A673 (cell line): ENCODE data around the gene ZNF134. TPM values are rescaled to one million over a fixed set of nuclear protein-coding genes. Genes with fewer than 3 reads are reported as not detected.
A peak's percentile ranks its signal among the peaks of the same experiment; 100 is the strongest.

Experiments used
- Bru-seq: library from RNA; stranded (reverse); fragments of 400-500 nt; gene quantifications from one replicate; lab custom pipeline; 2021; lab: Mats Ljungman, UMichigan
- BruChase-seq, 2 experiments: library from RNA; stranded (reverse); fragments of 400-500 nt; gene quantifications; one replicate each; lab custom pipeline; 2021; lab: Mats Ljungman, UMichigan
- BruUV-seq: library from RNA; stranded (reverse); fragments of 400-500 nt; replicated peaks from 2 replicates; lab custom pipeline; 2021; lab: Mats Ljungman, UMichigan
- CTCF ChIA-PET: fragments of 300-600 bp; sonication (Branson Sonifier 250); formaldehyde crosslinking; loops from one replicate; lab custom pipeline; 2022; ENCODE audit warnings: antibody characterized with exemption; lab: Charles Lee
- POLR2A ChIA-PET: fragments of 300-600 bp; sonication (Branson Sonifier 250); formaldehyde crosslinking; loops from one replicate; lab custom pipeline; 2022; ENCODE audit warnings: antibody characterized with exemption; ENCODE audit not compliant: low non-redundant PET; lab: Charles Lee
- DNase-seq: peaks from one replicate; pipeline ENCODE4 v3.0.0-alpha.2; 2015; ENCODE audit warnings: low spot score
- H3K27ac ChIP-seq: fragments of 200-600 bp; sonication (generic); 2 replicates; pipeline ENCODE4 v1.5.1; 2016; ENCODE audit warnings: mixed run types, low read depth, mild to moderate bottlenecking, mixed read lengths, antibody characterized with exemption, low read length; ENCODE audit not compliant: poor library complexity, severe bottlenecking
- H3K27me3 ChIP-seq: fragments of 200-600 bp; sonication (generic); replicated peaks from 2 replicates; pipeline ENCODE4 v1.6.1; 2017; ENCODE audit warnings: mixed run types, low read depth, mild to moderate bottlenecking, mixed read lengths, antibody characterized with exemption, low read length; ENCODE audit not compliant: insufficient read depth, poor library complexity
- H3K36me3 ChIP-seq: fragments of 200-600 bp; sonication (generic); 2 replicates; pipeline ENCODE4 v1.6.1; 2016; ENCODE audit warnings: mixed run types, mild to moderate bottlenecking, mixed read lengths, antibody characterized with exemption, low read length; ENCODE audit not compliant: insufficient read depth, poor library complexity, severe bottlenecking
- H3K4me1 ChIP-seq: fragments of 200-600 bp; sonication (generic); 2 replicates; pipeline ENCODE4 v1.6.1; 2017; ENCODE audit warnings: mixed run types, mild to moderate bottlenecking, mixed read lengths, antibody characterized with exemption, low read length; ENCODE audit not compliant: insufficient read depth, poor library complexity, severe bottlenecking
- H3K4me3 ChIP-seq: fragments of 200-600 bp; sonication (generic); 2 replicates; pipeline ENCODE4 v1.5.1; 2016; ENCODE audit warnings: low read depth, mixed run types, mild to moderate bottlenecking, mixed read lengths, low read length; ENCODE audit not compliant: poor library complexity, severe bottlenecking
- H3K9me3 ChIP-seq: fragments of 200-600 bp; sonication (generic); 2 replicates; pipeline ENCODE4 v1.6.1; 2016; ENCODE audit warnings: mixed run types, low read depth, mild to moderate bottlenecking, mixed read lengths, antibody characterized with exemption, low read length; ENCODE audit not compliant: poor library complexity, severe bottlenecking
- EZH2 ChIP-seq: fragments of 200-600 bp; sonication (generic); IDR thresholded peaks from 2 replicates; pipeline ENCODE4 v1.6.1; 2017; ENCODE audit warnings: borderline replicate concordance, low read depth, mild to moderate bottlenecking, mixed read lengths, antibody characterized with exemption, low read length; ENCODE audit not compliant: poor library complexity, severe bottlenecking
- intact Hi-C: fragments of 100-400 bp; cut with micrococcal nuclease; formaldehyde crosslinking; loops from one replicate; pipeline ENCODE4 v1.10.0; 2022; ENCODE audit not compliant: unreplicated experiment
- long read RNA-seq: library from polyadenylated mRNA; stranded (forward); transcript quantifications from one replicate; pipeline ENCODE4 v2.0.0, GENCODE V29; 2022
- total RNA-seq: library from RNA; stranded (reverse); gene quantifications from 2 replicates; pipeline ENCODE4 v1.2.3, GENCODE V29; 2021
- TF ChIP-seq, protein P1 (sequence below): fragments of 300-800, 200-600 bp; sonication (generic); conservative IDR thresholded peaks from 2 replicates; pipeline ENCODE4 v1.5.1; 2017; ENCODE audit warnings: low read depth, mild to moderate bottlenecking, antibody characterized with exemption, low read length, moderate library complexity, mixed read lengths

The ZNF134 gene
- total RNA-seq (24.3 and 24.7 TPM in 2 replicates), Bru-seq, nascent RNA (percentile 91 among the genes with signal in this experiment), BruChase-seq, experiment 1, labeled RNA remaining after a 2-hour chase (percentile 95 among the genes with signal in this experiment), BruChase-seq, experiment 2, labeled RNA remaining after a 6-hour chase (percentile 80 among the genes with signal in this experiment)
- long read RNA-seq, full-length matches to known transcripts: 31 of 34 reads
- long read RNA-seq, partial matches to known transcripts: 0 of 34 reads
- long read RNA-seq, other reads (novel, unspliced or antisense): 3 of 34 reads

DNA sequence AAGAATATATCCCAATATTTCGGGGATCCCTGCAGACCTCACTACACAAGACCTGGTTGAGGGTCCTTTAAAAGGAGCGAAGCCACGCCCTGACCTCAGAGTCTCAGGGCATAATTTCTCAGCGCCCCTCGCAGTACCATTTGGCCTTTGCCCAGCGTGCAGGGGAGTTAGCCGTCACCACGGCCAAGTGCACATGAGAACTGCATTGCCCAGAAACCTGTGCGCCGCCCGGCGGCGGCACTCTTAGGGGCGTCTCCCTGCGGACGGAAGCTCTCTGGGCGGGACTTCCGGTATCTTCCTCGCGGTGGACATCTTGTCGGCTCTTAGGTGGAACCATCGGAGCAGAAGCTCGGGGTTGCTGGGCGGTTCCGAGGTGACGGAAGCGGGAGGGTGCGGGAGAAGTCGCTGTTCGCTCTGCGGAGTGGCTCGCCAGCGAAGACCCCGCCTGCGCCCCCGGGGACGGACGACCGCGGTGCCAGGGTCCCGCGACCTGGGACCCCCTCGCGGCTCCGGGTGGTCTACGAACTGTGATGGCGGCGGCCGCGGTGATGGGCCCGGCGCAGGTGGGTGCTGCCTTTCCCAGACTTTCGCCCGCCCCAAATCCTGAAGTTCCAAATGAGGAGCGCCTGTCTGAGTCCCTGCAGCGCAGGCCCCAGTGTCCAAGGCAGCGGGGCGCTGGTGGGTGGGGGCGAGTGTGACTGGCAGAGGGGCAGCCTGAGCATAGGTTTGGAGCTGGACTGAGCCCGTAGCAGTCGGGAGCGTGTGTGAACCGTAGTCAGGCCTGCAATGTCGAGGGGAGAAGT, at the start of gene ZNF134:
Gene ZNF134 (plus strand): TSS at position 302 of the 803 bp plus-strand sequence. CDS start 5,227 bp downstream, outside the sequence.
- intact Hi-C loops: no loop called here
- peaks cover 55% of the 10 kb centered on the region for H3K9me3 ChIP-seq
- BruUV-seq: no TSS peak
- H3K27ac ChIP-seq: peak within 1 kb of the TSS; percentile 79
- DNase-seq: peak; percentile 96
- CTCF ChIA-PET: no interaction called here
- peak within 1 kb of the TSS; percentile 85 for H3K4me3 ChIP-seq
- no peaks in the 10 kb centered on the region for H3K4me1 ChIP-seq
- no peak for TF ChIP-seq EZH2
- TF ChIP-seq, protein P1, sequence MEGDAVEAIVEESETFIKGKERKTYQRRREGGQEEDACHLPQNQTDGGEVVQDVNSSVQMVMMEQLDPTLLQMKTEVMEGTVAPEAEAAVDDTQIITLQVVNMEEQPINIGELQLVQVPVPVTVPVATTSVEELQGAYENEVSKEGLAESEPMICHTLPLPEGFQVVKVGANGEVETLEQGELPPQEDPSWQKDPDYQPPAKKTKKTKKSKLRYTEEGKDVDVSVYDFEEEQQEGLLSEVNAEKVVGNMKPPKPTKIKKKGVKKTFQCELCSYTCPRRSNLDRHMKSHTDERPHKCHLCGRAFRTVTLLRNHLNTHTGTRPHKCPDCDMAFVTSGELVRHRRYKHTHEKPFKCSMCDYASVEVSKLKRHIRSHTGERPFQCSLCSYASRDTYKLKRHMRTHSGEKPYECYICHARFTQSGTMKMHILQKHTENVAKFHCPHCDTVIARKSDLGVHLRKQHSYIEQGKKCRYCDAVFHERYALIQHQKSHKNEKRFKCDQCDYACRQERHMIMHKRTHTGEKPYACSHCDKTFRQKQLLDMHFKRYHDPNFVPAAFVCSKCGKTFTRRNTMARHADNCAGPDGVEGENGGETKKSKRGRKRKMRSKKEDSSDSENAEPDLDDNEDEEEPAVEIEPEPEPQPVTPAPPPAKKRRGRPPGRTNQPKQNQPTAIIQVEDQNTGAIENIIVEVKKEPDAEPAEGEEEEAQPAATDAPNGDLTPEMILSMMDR: no peak
- POLR2A ChIA-PET: no interaction called here
- H3K36me3 ChIP-seq: peaks cover 43% of the 10 kb centered on the region
- H3K27me3 ChIP-seq: no peaks in the 10 kb centered on the region

DNA sequence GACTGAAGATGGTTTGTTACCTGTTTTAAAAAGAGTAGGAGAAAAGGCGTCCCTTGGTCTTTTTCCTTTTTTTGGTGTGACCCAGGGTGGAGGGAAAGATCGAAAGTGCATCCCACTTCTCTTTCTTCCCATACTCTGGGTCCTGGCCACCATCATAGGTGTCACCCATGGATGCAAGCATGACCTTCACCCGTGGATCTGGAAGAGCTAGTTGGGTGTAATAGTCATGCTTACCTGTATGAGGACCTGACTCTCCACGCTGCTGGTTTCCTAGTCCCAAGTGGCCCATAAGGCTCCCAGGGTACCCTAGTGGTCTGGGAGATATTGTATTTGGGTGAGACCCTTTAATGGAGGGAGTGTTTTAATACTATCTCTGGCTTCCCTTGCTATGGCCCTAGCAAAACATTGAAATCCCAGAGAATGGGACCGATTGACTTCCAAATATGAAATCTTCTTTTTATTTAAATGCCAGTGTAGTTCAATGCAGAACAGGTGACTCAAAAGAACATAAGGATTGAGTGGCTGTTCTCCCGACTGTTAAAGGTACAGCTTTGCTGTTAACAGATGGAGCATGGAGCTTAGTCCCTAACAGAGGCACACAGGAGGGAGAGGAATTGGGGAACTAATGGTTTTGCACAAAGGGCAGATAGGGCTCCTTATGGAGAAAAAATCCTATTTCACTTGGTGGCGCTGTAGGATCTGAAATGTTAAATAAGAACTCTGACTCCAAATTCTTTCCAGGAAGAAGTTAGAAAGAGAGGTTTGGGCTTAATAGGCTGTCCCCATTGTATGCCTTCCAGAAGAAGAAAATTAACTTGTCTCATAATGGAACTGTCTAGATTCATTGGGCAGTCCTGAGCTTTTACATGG, 47.4 kb upstream of the ZNF134 start:
- H3K27ac ChIP-seq: no peak overlapping the region
- H3K36me3 ChIP-seq: peaks cover 2% of the 10 kb centered on the region
- ChIA-PET POLR2A (no interaction called here), CTCF (no interaction called here)
- no peak for DNase-seq
- no TSS peak for BruUV-seq
- H3K4me1 ChIP-seq: no peaks in the 10 kb centered on the region
- H3K27me3 ChIP-seq: no peaks in the 10 kb centered on the region
- TF ChIP-seq EZH2: no peak
- TF ChIP-seq, protein P1: no peak
- H3K4me3 ChIP-seq: no peak overlapping the region
- intact Hi-C loops: no loop called here
- peaks cover 75% of the 10 kb centered on the region for H3K9me3 ChIP-seq

DNA sequence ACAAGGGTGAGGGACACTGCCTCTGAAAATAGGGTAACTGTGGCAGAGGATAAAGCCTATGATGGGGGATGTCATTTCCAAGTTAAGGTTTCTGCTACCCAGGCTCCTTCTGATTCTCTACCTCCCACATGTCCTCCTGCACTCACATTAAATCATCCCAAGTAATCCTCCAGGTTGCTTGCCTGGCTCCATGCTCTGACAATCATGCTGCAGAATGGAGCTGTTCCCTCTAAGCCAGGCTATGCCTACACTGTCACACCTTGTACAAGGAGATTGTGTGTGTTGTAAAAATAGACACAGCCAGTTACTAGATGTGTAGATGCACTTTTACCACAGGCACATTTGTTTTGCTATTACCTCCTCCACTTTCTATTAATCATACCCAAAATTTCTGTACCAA, 43.3 kb upstream of the ZNF134 start:
- intact Hi-C loops: no loop called here
- ChIA-PET POLR2A (no interaction called here), CTCF (no interaction called here)
- no peaks in the 10 kb centered on the region for H3K27me3 ChIP-seq
- H3K36me3 ChIP-seq: peaks cover 37% of the 10 kb centered on the region
- H3K27ac ChIP-seq: no peak overlapping the region
- BruUV-seq: no TSS peak
- no peak overlapping the region for H3K4me3 ChIP-seq
- H3K4me1 ChIP-seq: no peaks in the 10 kb centered on the region
- TF ChIP-seq EZH2: no peak
- TF ChIP-seq, protein P1: no peak
- DNase-seq: no peak
- peaks cover 84% of the 10 kb centered on the region for H3K9me3 ChIP-seq
